ENCODE measurements around the gene SPOCK1. TPM values are rescaled to one million over a fixed set of nuclear protein-coding genes. Genes with fewer than 3 reads are reported as not detected.
A peak's percentile ranks its signal among the peaks of the same experiment; 100 is the strongest.

SPOCK1 gene
- total and polyA plus RNA-seq, 7 experiments from 2014 or later: 2.8 TPM; not detected in 6

DNA sequence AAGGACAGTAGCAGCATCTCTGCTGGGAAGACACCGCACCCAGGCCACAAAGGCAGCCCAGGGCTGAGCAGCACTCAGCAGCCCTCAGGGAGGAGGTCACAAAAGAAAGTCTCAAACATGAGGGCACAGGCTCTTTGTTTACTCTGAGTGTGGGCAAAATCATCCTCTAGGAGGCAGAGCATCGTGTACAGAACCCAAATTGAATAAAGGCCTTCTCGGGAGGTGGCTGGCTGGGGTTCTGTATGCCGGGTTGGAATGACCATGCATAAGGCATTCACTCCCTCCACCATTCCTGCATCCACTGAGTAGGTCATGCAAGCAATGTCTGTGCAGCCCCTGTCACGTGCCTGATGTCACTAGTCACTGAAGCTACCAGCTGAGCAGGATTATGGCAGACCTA, 412.8 kb downstream of the SPOCK1 start:
- no peak overlapping the region for H3K4me3 ChIP-seq (ENCODE audit: low read length)
- H3K27me3 ChIP-seq (ENCODE audit: control insufficient read depth in 2 of 2, insufficient read depth in 2 of 2, low read length in 2 of 2): no peaks in the 10 kb centered on the region
- H3K36me3 Mint-ChIP-seq: no peaks in the 10 kb centered on the region
- CTCF ChIA-PET: no interaction called here
- no peaks in the 10 kb centered on the region for H3K9me3 Mint-ChIP-seq
- peaks cover 0 to 7% (median 4%) of the 10 kb centered on the region in 5 donors for H3K27me3 Mint-ChIP-seq
- no peak overlapping the region for H3K27ac Mint-ChIP-seq
- no peak overlapping the region for H3K27ac ChIP-seq (ENCODE audit: low read depth, low read length)
- intact Hi-C loops (cut with micrococcal nuclease): no loop called here
- no peak overlapping the region for H3K4me3 Mint-ChIP-seq
- ATAC-seq (no peak), DNase-seq (no peak)
- H3K4me1 ChIP-seq (ENCODE audit: control insufficient read depth in 2 of 2, insufficient read depth in 2 of 2, low read length in 2 of 2): no peaks in the 10 kb centered on the region
- POLR2A ChIA-PET: no interaction called here
- H3K9me3 ChIP-seq (ENCODE audit: control insufficient read depth in 2 of 3, low read length in 3 of 3): no peaks in the 10 kb centered on the region
- H3K36me3 ChIP-seq (ENCODE audit: control insufficient read depth in 2 of 3, insufficient read depth in 3 of 3, low read length in 3 of 3): no peaks in the 10 kb centered on the region
- no peaks in the 10 kb centered on the region for H3K4me1 Mint-ChIP-seq

DNA sequence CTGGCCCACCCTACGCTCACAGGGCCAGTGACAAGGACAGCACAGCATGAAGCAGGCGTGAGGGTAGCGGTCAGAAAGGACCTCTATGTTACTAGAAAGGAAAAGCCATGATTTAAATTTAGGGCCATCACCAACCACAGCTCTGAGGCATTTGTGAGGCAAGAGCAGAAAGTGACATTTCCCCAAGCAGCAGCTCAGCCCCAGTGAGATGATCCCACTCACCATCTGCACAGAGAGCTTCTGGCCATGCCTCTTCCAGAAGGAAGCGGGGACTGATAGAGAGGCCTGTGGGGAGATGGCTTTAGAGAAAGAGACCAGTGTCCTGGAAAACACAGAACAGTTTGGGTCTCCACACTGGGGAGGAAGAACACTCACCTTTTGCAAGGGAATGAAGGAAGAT, 413.9 kb downstream of the SPOCK1 start:
- H3K4me3 Mint-ChIP-seq: no peak overlapping the region
- intact Hi-C loops (cut with micrococcal nuclease): no loop called here

DNA sequence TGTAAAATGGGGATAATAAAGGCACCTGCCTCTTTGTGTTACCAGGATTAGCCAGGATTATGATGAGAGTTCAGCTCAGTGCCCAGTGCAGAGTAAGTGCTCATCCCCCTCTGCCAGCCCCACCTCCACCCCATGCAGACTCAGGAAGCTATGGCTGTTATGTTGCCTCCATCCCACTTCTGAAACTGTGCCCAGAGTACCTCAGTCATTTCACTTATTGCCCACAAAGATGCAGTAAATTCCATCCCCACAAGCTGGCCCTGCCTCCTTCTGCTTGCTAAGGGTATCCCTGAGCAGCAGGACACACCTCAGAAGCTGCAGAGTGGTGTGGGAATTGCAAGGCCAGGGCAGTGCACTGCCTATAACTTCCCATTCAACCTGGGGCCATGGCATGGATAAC, 415.1 kb downstream of the SPOCK1 start:
- no peak overlapping the region for H3K4me3 Mint-ChIP-seq
- no peaks in the 10 kb centered on the region for H3K4me1 ChIP-seq (ENCODE audit: control insufficient read depth in 2 of 2, insufficient read depth in 2 of 2, low read length in 2 of 2)
- no peaks in the 10 kb centered on the region for H3K4me1 Mint-ChIP-seq
- H3K27me3 Mint-ChIP-seq: peaks cover 0 to 18% (median 4%) of the 10 kb centered on the region in 5 donors
- no peak for ATAC-seq
- ChIA-PET CTCF (no interaction called here), POLR2A (no interaction called here)
- no peak for DNase-seq
- no peak overlapping the region for H3K27ac ChIP-seq (ENCODE audit: low read depth, low read length)
- H3K27ac Mint-ChIP-seq: no peak overlapping the region
- no peaks in the 10 kb centered on the region for H3K27me3 ChIP-seq (ENCODE audit: control insufficient read depth in 2 of 2, insufficient read depth in 2 of 2, low read length in 2 of 2)
- no peaks in the 10 kb centered on the region for H3K36me3 ChIP-seq (ENCODE audit: control insufficient read depth in 2 of 3, insufficient read depth in 3 of 3, low read length in 3 of 3)
- no peaks in the 10 kb centered on the region for H3K9me3 ChIP-seq (ENCODE audit: control insufficient read depth in 2 of 3, low read length in 3 of 3)
- H3K4me3 ChIP-seq (ENCODE audit: low read length): no peak overlapping the region
- intact Hi-C loops (cut with micrococcal nuclease): no loop called here
- H3K36me3 Mint-ChIP-seq: no peaks in the 10 kb centered on the region
- peaks cover 0 to 6% (median 0%) of the 10 kb centered on the region in 11 donors for H3K9me3 Mint-ChIP-seq

More for the DNA sequence above, 413.9 kb downstream of the SPOCK1 start:
- ChIA-PET CTCF (no interaction called here), POLR2A (no interaction called here)
- H3K4me1 ChIP-seq (ENCODE audit: control insufficient read depth in 2 of 2, insufficient read depth in 2 of 2, low read length in 2 of 2): no peaks in the 10 kb centered on the region
- no peaks in the 10 kb centered on the region for H3K27me3 ChIP-seq (ENCODE audit: control insufficient read depth in 2 of 2, insufficient read depth in 2 of 2, low read length in 2 of 2)
- H3K27ac Mint-ChIP-seq: no peak overlapping the region
- no peak overlapping the region for H3K27ac ChIP-seq (ENCODE audit: low read depth, low read length)
- no peaks in the 10 kb centered on the region for H3K9me3 ChIP-seq (ENCODE audit: control insufficient read depth in 2 of 3, low read length in 3 of 3)
- H3K36me3 ChIP-seq (ENCODE audit: control insufficient read depth in 2 of 3, insufficient read depth in 3 of 3, low read length in 3 of 3): no peaks in the 10 kb centered on the region
- no peaks in the 10 kb centered on the region for H3K4me1 Mint-ChIP-seq
- H3K36me3 Mint-ChIP-seq: no peaks in the 10 kb centered on the region
- H3K4me3 ChIP-seq (ENCODE audit: low read length): no peak overlapping the region
- no peaks in the 10 kb centered on the region for H3K9me3 Mint-ChIP-seq
- H3K27me3 Mint-ChIP-seq: peaks cover 0 to 10% (median 4%) of the 10 kb centered on the region in 5 donors
- no peak for ATAC-seq
- no peak for DNase-seq

DNA sequence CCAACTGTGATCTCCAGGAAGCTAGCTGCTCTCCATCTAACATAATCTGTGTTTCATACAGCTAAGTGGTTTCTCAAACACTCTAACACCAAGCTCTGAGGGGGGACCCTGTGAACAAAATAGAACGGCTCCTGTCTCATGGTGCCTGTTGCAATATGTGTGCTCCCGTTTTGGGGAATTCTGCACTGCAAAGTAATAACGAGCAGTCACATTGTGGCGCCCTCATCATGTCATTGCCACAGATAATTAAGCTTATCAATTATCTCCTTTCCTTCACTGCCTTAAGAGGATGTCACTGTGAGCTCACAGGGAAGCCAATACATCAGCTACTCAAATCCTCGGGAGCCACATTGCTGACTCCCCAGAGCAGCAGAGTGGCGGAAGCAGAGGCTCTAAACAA, 416.2 kb downstream of the SPOCK1 start:
- ATAC-seq (no peak), DNase-seq (no peak)
- Histone ChIP-seq H3K27ac (ENCODE audit: low read depth, low read length) (no peak overlapping the region), H3K4me1 (ENCODE audit: control insufficient read depth in 2 of 2, insufficient read depth in 2 of 2, low read length in 2 of 2) (no peaks in the 10 kb centered on the region), H3K27me3 (ENCODE audit: control insufficient read depth in 2 of 2, insufficient read depth in 2 of 2, low read length in 2 of 2) (no peaks in the 10 kb centered on the region), H3K36me3 (ENCODE audit: control insufficient read depth in 2 of 3, insufficient read depth in 3 of 3, low read length in 3 of 3) (no peaks in the 10 kb centered on the region), H3K4me3 (ENCODE audit: low read length) (no peak overlapping the region), H3K9me3 (ENCODE audit: control insufficient read depth in 2 of 3, low read length in 3 of 3) (no peaks in the 10 kb centered on the region)
- Mint-ChIP-seq H3K27ac (no peak overlapping the region), H3K9me3 (peaks cover 0 to 6% (median 0%) of the 10 kb centered on the region in 11 donors), H3K27me3 (peaks cover 0 to 23% (median 4%) of the 10 kb centered on the region in 5 donors), H3K36me3 (no peaks in the 10 kb centered on the region), H3K4me3 (no peak overlapping the region), H3K4me1 (no peaks in the 10 kb centered on the region)
- intact Hi-C loops (cut with micrococcal nuclease): no loop called here
- POLR2A ChIA-PET: no interaction called here
- CTCF ChIA-PET: no interaction called here

DNA sequence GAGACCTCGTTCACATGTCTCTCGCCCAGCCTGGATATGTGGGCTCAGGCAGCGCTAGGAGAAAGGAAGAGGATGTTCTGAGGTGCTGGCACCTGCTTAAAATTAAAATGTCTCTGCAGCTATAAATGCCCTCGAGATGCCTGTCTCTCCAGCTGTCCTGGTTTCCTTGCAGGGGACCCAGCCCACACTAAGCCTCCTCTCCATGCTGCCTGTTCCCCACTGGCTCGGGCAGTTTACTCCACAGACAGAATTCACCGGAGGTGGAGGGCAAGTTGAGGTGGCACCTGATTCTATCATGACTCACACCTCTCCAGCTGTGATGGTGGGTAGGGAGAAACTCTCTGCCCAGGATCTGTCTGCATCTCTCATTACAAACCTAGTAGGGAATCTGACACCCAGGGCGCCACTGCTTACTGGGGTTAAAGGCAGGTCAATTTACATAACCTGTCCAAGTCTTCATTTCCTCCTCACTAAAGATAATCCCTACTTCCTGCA, 420.9 kb downstream of the SPOCK1 start:
- ChIA-PET CTCF (no interaction called here), POLR2A (no interaction called here)
- peaks cover 0 to 16% (median under 1%) of the 10 kb centered on the region in 5 donors for H3K27me3 Mint-ChIP-seq
- intact Hi-C loops (cut with micrococcal nuclease): no loop called here
- DNase-seq (no peak), ATAC-seq (no peak)
- H3K4me1 Mint-ChIP-seq: no peaks in the 10 kb centered on the region
- H3K27ac Mint-ChIP-seq: no peak overlapping the region
- Histone ChIP-seq H3K4me1 (ENCODE audit: control insufficient read depth in 2 of 2, insufficient read depth in 2 of 2, low read length in 2 of 2) (no peaks in the 10 kb centered on the region), H3K27me3 (ENCODE audit: control insufficient read depth in 2 of 2, insufficient read depth in 2 of 2, low read length in 2 of 2) (no peaks in the 10 kb centered on the region), H3K9me3 (ENCODE audit: control insufficient read depth in 2 of 3, low read length in 3 of 3) (no peaks in the 10 kb centered on the region), H3K36me3 (ENCODE audit: control insufficient read depth in 2 of 3, insufficient read depth in 3 of 3, low read length in 3 of 3) (no peaks in the 10 kb centered on the region), H3K4me3 (ENCODE audit: low read length) (no peak overlapping the region), H3K27ac (ENCODE audit: low read depth, low read length) (no peak overlapping the region)
- H3K36me3 Mint-ChIP-seq: no peaks in the 10 kb centered on the region
- H3K9me3 Mint-ChIP-seq: peaks cover 0 to 6% (median 0%) of the 10 kb centered on the region in 11 donors
- H3K4me3 Mint-ChIP-seq: no peak overlapping the region

DNA sequence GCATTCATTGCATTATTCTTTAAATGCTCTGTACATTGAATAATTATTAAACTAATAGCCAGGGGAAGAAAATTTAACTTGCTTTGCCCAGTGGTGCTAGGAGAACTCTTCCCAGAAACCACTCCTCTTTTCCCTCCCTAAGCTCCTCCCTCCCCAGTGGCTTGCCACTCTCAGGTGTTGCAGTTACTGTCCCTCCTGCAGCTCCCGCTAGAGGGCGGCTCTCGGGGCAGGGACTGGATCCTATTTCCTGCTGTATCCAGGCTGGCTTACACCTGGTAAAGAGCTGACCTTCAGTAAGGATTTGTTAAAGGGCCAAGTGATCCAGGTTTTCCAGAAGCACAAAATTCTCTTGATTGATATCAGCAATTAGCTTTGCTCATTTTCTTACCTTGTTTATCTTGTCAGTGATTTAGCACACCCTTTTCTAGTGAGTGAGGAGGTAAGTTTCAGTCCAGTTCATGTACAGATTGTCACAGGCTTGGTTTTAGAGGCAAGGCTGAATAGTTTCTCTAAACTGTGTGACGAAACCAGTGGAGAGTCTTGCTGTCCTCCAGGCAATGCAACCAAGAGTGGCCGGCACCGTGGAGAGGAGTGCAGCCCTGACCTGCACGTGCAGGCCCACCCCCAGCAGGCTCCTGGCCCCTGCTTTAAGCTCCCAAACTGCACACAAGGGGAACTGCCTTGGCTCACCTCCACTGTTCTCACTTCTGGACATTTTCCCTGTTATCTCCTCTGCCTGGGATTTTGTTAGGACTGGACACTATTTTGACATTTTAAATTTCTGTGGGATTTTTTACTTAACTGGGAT, 423.8 kb downstream of the SPOCK1 start:
- CTCF ChIA-PET: no interaction called here
- no peak for ATAC-seq

DNA sequence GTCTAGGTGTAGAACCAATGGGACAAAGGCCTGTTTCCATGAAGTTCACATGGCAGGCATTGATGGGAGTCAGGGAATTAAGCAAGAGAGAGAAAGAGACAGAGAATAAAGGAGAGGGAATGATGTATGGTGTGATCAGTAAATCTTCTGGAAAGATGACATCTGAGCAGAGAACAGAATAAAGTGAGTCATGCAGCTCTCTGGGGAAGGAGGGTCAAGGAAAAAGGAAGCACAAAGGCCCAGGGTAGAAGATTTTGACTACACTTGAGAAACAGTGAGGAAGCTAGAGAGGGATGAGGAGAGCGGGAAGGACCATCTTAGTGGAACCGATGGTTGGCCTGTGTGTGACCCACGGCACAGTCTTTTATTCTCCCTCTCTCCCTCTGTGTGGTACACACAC, 425.9 kb downstream of the SPOCK1 start:
- H3K9me3 Mint-ChIP-seq: peaks cover 0 to 3% (median 1%) of the 10 kb centered on the region in 11 donors
- Histone ChIP-seq H3K36me3 (ENCODE audit: control insufficient read depth in 2 of 3, insufficient read depth in 3 of 3, low read length in 3 of 3) (no peaks in the 10 kb centered on the region), H3K27me3 (ENCODE audit: control insufficient read depth in 2 of 2, insufficient read depth in 2 of 2, low read length in 2 of 2) (no peaks in the 10 kb centered on the region), H3K9me3 (ENCODE audit: control insufficient read depth in 2 of 3, low read length in 3 of 3) (no peaks in the 10 kb centered on the region), H3K27ac (ENCODE audit: low read depth, low read length) (no peak overlapping the region), H3K4me3 (ENCODE audit: low read length) (no peak overlapping the region), H3K4me1 (ENCODE audit: control insufficient read depth in 2 of 2, insufficient read depth in 2 of 2, low read length in 2 of 2) (no peaks in the 10 kb centered on the region)
- ATAC-seq (no peak), DNase-seq (no peak)
- H3K27me3 Mint-ChIP-seq: peaks cover 0 to 11% (median 5%) of the 10 kb centered on the region in 5 donors
- CTCF ChIA-PET: no interaction called here
- H3K4me1 Mint-ChIP-seq: no peaks in the 10 kb centered on the region
- POLR2A ChIA-PET: no interaction called here
- no peak overlapping the region for H3K27ac Mint-ChIP-seq
- H3K4me3 Mint-ChIP-seq: no peak overlapping the region
- no peaks in the 10 kb centered on the region for H3K36me3 Mint-ChIP-seq
- intact Hi-C loops (cut with micrococcal nuclease): no loop called here

More for the DNA sequence above, 423.8 kb downstream of the SPOCK1 start:
- intact Hi-C loops (cut with micrococcal nuclease): no loop called here
- Histone ChIP-seq H3K4me3 (ENCODE audit: low read length) (no peak overlapping the region), H3K36me3 (ENCODE audit: control insufficient read depth in 2 of 3, insufficient read depth in 3 of 3, low read length in 3 of 3) (no peaks in the 10 kb centered on the region), H3K27me3 (ENCODE audit: control insufficient read depth in 2 of 2, insufficient read depth in 2 of 2, low read length in 2 of 2) (no peaks in the 10 kb centered on the region), H3K4me1 (ENCODE audit: control insufficient read depth in 2 of 2, insufficient read depth in 2 of 2, low read length in 2 of 2) (no peaks in the 10 kb centered on the region), H3K9me3 (ENCODE audit: control insufficient read depth in 2 of 3, low read length in 3 of 3) (no peaks in the 10 kb centered on the region), H3K27ac (ENCODE audit: low read depth, low read length) (no peak overlapping the region)
- Mint-ChIP-seq H3K4me3 (no peak overlapping the region), H3K27ac (no peak overlapping the region), H3K27me3 (peaks cover 0 to 22% (median 5%) of the 10 kb centered on the region in 5 donors), H3K36me3 (no peaks in the 10 kb centered on the region), H3K4me1 (no peaks in the 10 kb centered on the region), H3K9me3 (peaks cover 0 to 9% (median 1%) of the 10 kb centered on the region in 11 donors)
- POLR2A ChIA-PET: no interaction called here
- DNase-seq: peak in 1 of 9 donors; percentile 24

Measured in naive thymus-derived CD4-positive, alpha-beta T cell (primary cell).